Stomach (tissue), 9 donors: Measurements from ENCODE around the gene GAN. TPM values are rescaled to one million over a fixed set of nuclear protein-coding genes. Genes with fewer than 3 reads are reported as not detected.

Experiments used
- DNase-seq, 2 donors: peaks; one replicate each; pipeline versions ENCODE4 v3.0.0 to v3.0.0-alpha.2; 2013 to 2019
- H3K27ac ChIP-seq, 5 donors: fragments of 200-600 bp in 4 of 5; sonication (generic) in 4 of 5; one replicate each; pipeline ENCODE4 v1.5.1; 2013 to 2019; ENCODE audit warnings: mild to moderate bottlenecking in 1 of 5, moderate library complexity in 1 of 5
- H3K27me3 ChIP-seq, 3 donors: fragments of 200-600 bp; sonication (generic); one replicate each; pipeline ENCODE4 v1.5.1; 2017 to 2019; ENCODE audit warnings: mixed run types in 1 of 3
- H3K36me3 ChIP-seq, 4 donors: fragments of 200-600 bp; sonication (generic); 1 replicate in 3 of 4; 2 replicates in 1 of 4; pipeline ENCODE4 v1.5.1; 2016 to 2019
- H3K4me1 ChIP-seq, 4 donors: fragments of 200-600 bp; sonication (generic); one replicate each; pipeline ENCODE4 v1.5.1; 2016 to 2019
- H3K4me3 ChIP-seq, 4 donors: fragments of 200-600 bp; sonication (generic) in 3 of 4; one replicate each; pipeline ENCODE4 v1.5.1; 2016 to 2019; ENCODE audit warnings: mild to moderate bottlenecking in 1 of 4
- H3K9me3 ChIP-seq, 4 donors: fragments of 200-600 bp; sonication (generic); one replicate each; pipeline ENCODE4 v1.5.1; 2016 to 2019
- CTCF ChIP-seq, 7 experiments: fragments of 450-650 bp in 4 of 7; fragments of 200-600 bp in 3 of 7; sonication (generic) in 3 of 7; IDR thresholded peaks; one replicate each; pipeline ENCODE4 v1.5.1; 2016 to 2019; ENCODE audit warnings: antibody characterized with exemption in 7 of 7, control low read depth in 2 of 7, mild to moderate bottlenecking in 1 of 7
- EP300 ChIP-seq: sonication (generic); formaldehyde crosslinking; IDR thresholded peaks from one replicate; pipeline ENCODE4 v1.6.1; 2017; ENCODE audit warnings: antibody characterized with exemption
- POLR2A ChIP-seq, 4 donors: fragments of 450-650 bp; IDR thresholded peaks; one replicate each; pipeline ENCODE4 v1.6.1; 2016; ENCODE audit warnings: antibody characterized with exemption in 4 of 4, control low read depth in 2 of 4, mild to moderate bottlenecking in 1 of 4, moderate library complexity in 1 of 4
- POLR2AphosphoS5 ChIP-seq, 3 donors: sonication (generic); formaldehyde crosslinking; IDR thresholded peaks; one replicate each; pipeline ENCODE4 v1.6.1; 2016; ENCODE audit warnings: antibody characterized with exemption in 3 of 3
- WGBS, 5 donors: extraction: QIAGEN DNeasy Blood & Tissue Kit in 3 of 5; methylation state at CpG; one replicate each; pipeline versions ENCODE4 v1.1.5 to v1.1.7; 2013 to 2018; 5-methylcytosine and 5-hydroxymethylcytosine counted together
- intact Hi-C: fragments of 100-400 bp; cut with DNase I; formaldehyde crosslinking; loops from one replicate; pipeline ENCODE4 v1.15.1; 2023; ENCODE audit warnings: low total_unique reads
- polyA plus RNA-seq, 3 donors: library from polyadenylated mRNA; stranded (reverse); fragments of 200-250 nt; gene quantifications; one replicate each; pipeline ENCODE4 v1.2.3, GENCODE V29; 2013
- total RNA-seq, 5 donors: library from RNA; depleted of rRNA; stranded (reverse); fragments of >200 nt; gene quantifications; one replicate each; pipeline versions ENCODE4 v1.1.0 to v1.2.3, GENCODE V29; 2014 to 2016
- donor health status: healthy with polysubstance abuse.
- donor health status: Bipolar disorder and iron deficiency.
- donor health status: healthy.

GAN gene
- total and polyA plus RNA-seq, 8 donors: 0.56 to 38.5 (median 7.6) TPM

- intact Hi-C loops: no loop called here
- no peak overlapping the region for H3K4me3 ChIP-seq
- no peaks in the 10 kb centered on the region for H3K36me3 ChIP-seq
- no peaks in the 10 kb centered on the region for H3K27me3 ChIP-seq
- 69 to 82% (median 80%) methylated on average over 7 of the region's 7 CpGs for WGBS, 5 donors
- DNase-seq: no peak
- H3K4me1 ChIP-seq: peaks cover 3 to 65% (median 44%) of the 10 kb centered on the region in 4 donors
- no peak for TF ChIP-seq CTCF (IDR thresholded peaks at IDR 0.05)
- no peak for TF ChIP-seq EP300
- no peak for TF ChIP-seq POLR2A (IDR thresholded peaks at IDR 0.05)
- no peak for TF ChIP-seq POLR2AphosphoS5 (IDR thresholded peaks at IDR 0.05)
- no peaks in the 10 kb centered on the region for H3K9me3 ChIP-seq
- H3K27ac ChIP-seq: no peak overlapping the region
These were observed 3.9 kb downstream of the GAN start for GRCh38 chr16:81318711-81319110.

DNA sequence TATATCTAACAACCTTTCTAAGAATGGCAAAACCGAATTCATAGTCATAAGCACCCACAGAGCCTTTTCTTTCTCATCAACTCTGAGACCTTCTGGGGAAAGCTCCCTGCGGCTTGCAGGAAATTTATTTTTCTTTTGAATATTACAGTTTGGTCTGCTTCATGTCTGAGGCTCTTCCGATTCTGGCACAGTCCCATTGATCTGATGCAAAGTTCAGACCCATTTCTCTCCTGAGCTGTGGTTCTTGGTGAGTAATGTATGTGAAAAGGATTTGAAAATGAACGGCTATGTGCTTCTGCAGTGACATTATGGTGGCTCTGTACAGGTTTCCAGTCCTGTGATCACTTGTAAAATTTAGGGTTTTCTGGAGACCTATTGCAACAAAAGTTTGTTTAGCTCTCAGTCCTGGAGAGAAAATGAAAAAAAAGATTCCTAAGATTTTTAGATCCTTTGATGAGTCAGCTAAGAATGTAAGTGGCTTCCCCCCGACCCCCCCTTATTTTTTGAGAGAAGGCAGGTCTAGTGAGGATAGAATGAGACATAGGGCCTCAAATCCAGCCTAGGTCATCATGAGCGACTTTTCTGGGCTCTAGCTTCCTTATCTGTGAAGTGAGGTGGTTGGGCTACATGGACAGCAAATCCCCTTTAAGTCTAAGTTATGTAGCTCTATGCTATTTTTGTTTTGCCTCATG is 4.6 kb downstream of the GAN start:
- H3K27ac ChIP-seq: peak overlapping the region in 1 of 5 donors; percentile 29
- TF ChIP-seq POLR2AphosphoS5 (IDR thresholded peaks at IDR 0.05) (no peak), EP300 (no peak), POLR2A (IDR thresholded peaks at IDR 0.05) (no peak)
- no peak overlapping the region for H3K4me3 ChIP-seq
- H3K36me3 ChIP-seq: no peaks in the 10 kb centered on the region
- no peak for DNase-seq
- peaks cover 0 to 59% (median 37%) of the 10 kb centered on the region in 4 donors for H3K4me1 ChIP-seq
- 65 to 75% (median 69%) methylated on average over 6 of the region's 6 CpGs for WGBS, 5 donors
- intact Hi-C loops: no loop called here
- H3K27me3 ChIP-seq: no peaks in the 10 kb centered on the region
- H3K9me3 ChIP-seq: no peaks in the 10 kb centered on the region

DNA sequence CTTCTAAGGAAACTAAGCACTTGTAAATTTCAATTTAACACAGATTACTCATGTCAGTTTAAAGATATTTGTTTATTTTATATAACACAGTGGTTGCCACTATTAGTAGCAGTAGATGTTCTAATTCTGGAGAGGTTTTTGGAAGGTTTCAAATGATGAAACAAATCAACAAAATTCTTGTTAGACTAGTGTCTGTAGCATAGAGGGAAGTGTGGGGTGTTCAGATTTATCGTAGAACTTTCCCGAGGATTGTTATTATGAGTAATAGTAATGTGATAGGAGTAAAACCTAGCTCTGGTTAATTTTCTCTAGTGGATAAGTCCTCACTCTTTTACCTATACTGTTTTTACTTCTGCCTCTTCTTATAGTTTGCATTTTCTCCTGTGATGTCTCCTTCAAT is 6.3 kb downstream of the GAN start:
- DNase-seq: no peak
- no peaks in the 10 kb centered on the region for H3K27me3 ChIP-seq
- H3K36me3 ChIP-seq: no peaks in the 10 kb centered on the region
- no peak for TF ChIP-seq EP300
- H3K9me3 ChIP-seq: no peaks in the 10 kb centered on the region
- H3K4me1 ChIP-seq: peaks cover 0 to 60% (median 31%) of the 10 kb centered on the region in 4 donors
- intact Hi-C loops: no loop called here
- WGBS, 5 donors: 74 to 95% (median 81%) methylated on average over 2 of the region's 2 CpGs
- H3K4me3 ChIP-seq: no peak overlapping the region
- H3K27ac ChIP-seq: no peak overlapping the region

DNA sequence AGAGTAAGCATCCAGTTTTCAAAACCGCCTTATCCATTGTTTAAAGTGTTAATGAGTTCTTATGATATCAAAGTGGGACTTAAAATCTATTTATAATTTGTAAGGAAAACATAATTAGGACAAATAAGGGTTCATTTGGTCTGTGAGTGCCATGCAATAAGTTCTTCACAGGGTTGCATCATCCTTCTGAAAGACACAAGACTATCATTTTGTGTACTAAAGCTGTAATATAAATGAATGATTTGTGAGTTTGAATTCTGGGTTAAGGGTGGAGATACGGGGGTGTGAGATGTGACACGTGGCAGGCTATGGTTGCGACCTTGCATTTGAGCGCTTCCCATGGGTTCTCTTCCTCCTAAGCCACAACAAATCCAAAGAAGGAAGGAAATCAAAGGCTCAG is 6.8 kb downstream of the GAN start:
- peaks cover 0 to 59% (median 27%) of the 10 kb centered on the region in 4 donors for H3K4me1 ChIP-seq
- H3K27me3 ChIP-seq: no peaks in the 10 kb centered on the region
- no peak overlapping the region for H3K27ac ChIP-seq
- H3K36me3 ChIP-seq: no peaks in the 10 kb centered on the region
- no peaks in the 10 kb centered on the region for H3K9me3 ChIP-seq
- intact Hi-C loops: no loop called here
- TF ChIP-seq EP300 (no peak), CTCF (IDR thresholded peaks at IDR 0.05) (no peak), POLR2A (IDR thresholded peaks at IDR 0.05) (no peak), POLR2AphosphoS5 (IDR thresholded peaks at IDR 0.05) (no peak)
- no peak overlapping the region for H3K4me3 ChIP-seq
- no peak for DNase-seq
- 93 to 96% (median 95%) methylated on average over 5 of the region's 5 CpGs for WGBS, 5 donors

- WGBS, 5 donors: 83 to 95% (median 90%) methylated on average over 6 of the region's 6 CpGs
- H3K27ac ChIP-seq: no peak overlapping the region
These were observed 10.0 kb downstream of the GAN start for GRCh38 chr16:81324808-81325207.

More at GRCh38 chr16:81324808-81325207, 10.0 kb downstream of the GAN start:
- no peaks in the 10 kb centered on the region for H3K27me3 ChIP-seq
- H3K9me3 ChIP-seq: no peaks in the 10 kb centered on the region
- intact Hi-C loops: no loop called here
- no peak for DNase-seq
- peaks cover 6 to 55% (median 27%) of the 10 kb centered on the region in 4 donors for H3K4me1 ChIP-seq
- H3K36me3 ChIP-seq: no peaks in the 10 kb centered on the region
- no peak overlapping the region for H3K4me3 ChIP-seq
- TF ChIP-seq CTCF (IDR thresholded peaks at IDR 0.05) (no peak), POLR2AphosphoS5 (IDR thresholded peaks at IDR 0.05) (no peak), POLR2A (IDR thresholded peaks at IDR 0.05) (no peak), EP300 (no peak)
